Measurements from ENCODE around the gene B4GALNT3. TPM values are rescaled to one million over a fixed set of nuclear protein-coding genes. Genes with fewer than 3 reads are reported as not detected.

The B4GALNT3 gene
- total RNA-seq, 2 donors from 2014 or later: 1.3 to 3.7 TPM

DNA sequence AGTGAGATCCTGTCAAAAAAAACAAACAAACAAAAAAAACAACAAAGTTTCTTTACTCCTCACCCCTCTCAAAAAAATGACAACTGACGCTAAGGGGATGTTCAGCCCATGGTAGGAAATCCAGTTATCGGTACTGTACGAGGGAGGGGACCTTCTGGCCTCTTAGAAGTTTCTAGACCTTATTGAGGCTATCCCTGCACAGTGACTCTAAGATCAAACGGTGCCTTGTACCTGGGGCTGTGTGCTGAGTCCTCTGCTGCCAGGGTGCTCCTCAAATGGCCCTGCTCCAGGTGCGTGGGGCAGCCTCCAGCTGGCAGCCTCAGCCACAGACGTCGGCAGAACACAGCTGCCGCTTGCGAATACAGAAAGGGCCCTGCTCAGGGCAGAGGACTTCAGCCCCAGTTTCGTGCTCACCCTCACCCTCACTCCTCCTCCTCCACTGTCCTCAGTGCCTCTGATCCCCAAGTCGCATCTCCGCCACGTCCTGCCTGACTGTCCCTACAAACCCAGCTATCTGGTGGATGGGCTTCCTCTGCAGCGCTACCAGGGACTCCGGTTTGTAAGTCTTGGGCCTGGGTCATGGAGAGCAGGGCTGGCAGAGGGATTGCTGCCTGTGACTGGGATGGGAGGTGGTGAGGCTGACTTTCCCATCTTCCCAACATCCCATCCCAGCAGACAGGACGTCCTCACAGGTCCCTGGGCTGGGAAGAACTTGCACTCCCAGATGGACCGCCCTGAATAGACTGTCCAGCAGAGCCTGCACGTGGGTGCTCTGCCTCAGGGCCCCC lies 90.9 kb downstream of the B4GALNT3 start:
- Mint-ChIP-seq H3K27ac (no peak overlapping the region), H3K27me3 (ENCODE audit: low read depth) (peaks cover 7% of the 10 kb centered on the region), H3K36me3 (ENCODE audit: insufficient read depth in 2 of 2) (no peaks in the 10 kb centered on the region), H3K4me1 (ENCODE audit: low read depth) (peaks cover 31% of the 10 kb centered on the region), H3K4me3 (no peak overlapping the region), H3K9me3 (no peaks in the 10 kb centered on the region)
- no peak for DNase-seq
- no peak for ATAC-seq (replicated peaks in 1 of 2)

DNA sequence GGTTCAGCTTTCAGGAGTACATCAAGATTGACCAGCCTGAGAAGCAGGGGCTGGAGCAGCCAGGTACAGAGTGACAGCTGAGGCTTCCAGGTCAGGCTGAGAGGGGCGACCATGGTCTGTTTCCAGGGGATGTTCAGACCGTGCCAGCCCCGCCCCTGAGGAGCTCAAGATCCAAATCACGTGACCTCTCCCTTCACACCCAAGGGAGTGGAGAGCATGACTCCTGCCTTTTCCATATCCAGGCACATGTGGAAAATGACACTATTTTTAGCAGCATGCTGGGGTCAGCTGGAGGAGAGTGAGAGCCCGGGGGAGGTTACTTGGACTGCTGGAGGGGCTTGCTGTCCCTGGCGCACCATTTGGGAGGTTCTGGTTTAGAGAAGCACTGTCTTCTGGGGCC lies 92.7 kb downstream of the B4GALNT3 start:
- H3K36me3 Mint-ChIP-seq (ENCODE audit: insufficient read depth in 2 of 2): no peaks in the 10 kb centered on the region
- peak overlapping the region in 1 of 2 donors; percentile 4 for H3K4me3 Mint-ChIP-seq
- H3K9me3 Mint-ChIP-seq: no peaks in the 10 kb centered on the region
- ATAC-seq (replicated peaks in 1 of 2) (no peak), DNase-seq (no peak)
- peaks cover 31% of the 10 kb centered on the region for H3K4me1 Mint-ChIP-seq (ENCODE audit: low read depth)
- H3K27me3 Mint-ChIP-seq (ENCODE audit: low read depth): no peaks in the 10 kb centered on the region
- H3K27ac Mint-ChIP-seq: no peak overlapping the region

DNA sequence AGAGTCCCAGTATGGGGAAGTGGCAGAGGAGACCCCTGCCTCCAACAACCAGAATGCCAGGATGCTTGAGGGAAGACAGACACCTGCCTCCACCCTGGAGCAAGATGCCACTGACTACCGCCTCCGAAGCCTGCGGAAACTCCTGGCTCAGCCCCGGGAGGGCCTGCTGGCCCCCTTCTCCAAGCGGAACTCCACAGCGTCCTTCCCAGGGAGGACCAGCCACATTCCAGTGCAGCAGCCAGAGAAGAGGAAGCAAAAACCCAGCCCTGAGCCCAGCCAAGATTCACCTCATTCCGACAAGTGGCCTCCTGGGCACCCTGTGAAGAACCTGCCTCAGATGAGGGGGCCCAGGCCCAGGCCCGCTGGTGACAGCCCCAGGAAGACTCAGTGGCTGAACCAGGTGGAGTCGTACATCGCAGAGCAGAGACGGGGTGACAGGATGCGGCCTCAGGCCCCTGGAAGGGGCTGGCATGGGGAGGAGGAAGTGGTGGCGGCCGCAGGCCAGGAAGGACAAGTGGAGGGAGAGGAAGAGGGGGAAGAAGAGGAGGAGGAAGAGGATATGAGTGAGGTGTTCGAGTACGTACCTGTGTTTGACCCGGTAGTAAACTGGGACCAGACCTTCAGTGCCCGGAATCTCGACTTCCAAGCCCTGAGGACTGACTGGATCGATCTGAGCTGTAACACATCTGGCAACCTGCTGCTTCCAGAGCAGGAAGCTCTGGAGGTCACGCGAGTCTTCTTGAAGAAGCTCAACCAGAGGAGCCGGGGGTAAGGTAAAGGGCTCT lies 93.7 kb downstream of the B4GALNT3 start:
- Mint-ChIP-seq H3K27me3 (ENCODE audit: low read depth) (no peaks in the 10 kb centered on the region), H3K4me3 (peak overlapping the region; percentile 29 to 87), H3K9me3 (no peaks in the 10 kb centered on the region), H3K4me1 (ENCODE audit: low read depth) (peaks cover 31% of the 10 kb centered on the region), H3K36me3 (ENCODE audit: insufficient read depth in 2 of 2) (no peaks in the 10 kb centered on the region), H3K27ac (peak overlapping the region; percentile 81)
- DNase-seq: peak in 1 of 2 donors; percentile 66
- ATAC-seq (replicated peaks in 1 of 2): peak; percentile 35 to 87

- H3K4me3 Mint-ChIP-seq: peak overlapping the region in 1 of 2 donors; percentile 87
These were observed 94.2 kb downstream of the B4GALNT3 start for GRCh38 chr12:554001-554285.

GRCh38 chr12:556498-556897 lies 96.8 kb downstream of the B4GALNT3 start:
- no peaks in the 10 kb centered on the region for H3K36me3 Mint-ChIP-seq (ENCODE audit: insufficient read depth in 2 of 2)
- peaks cover 30% of the 10 kb centered on the region for H3K4me1 Mint-ChIP-seq (ENCODE audit: low read depth)
- DNase-seq (no peak), ATAC-seq (replicated peaks in 1 of 2) (no peak)
- H3K27me3 Mint-ChIP-seq (ENCODE audit: low read depth): no peaks in the 10 kb centered on the region
- H3K9me3 Mint-ChIP-seq: no peaks in the 10 kb centered on the region
- no peak overlapping the region for H3K27ac Mint-ChIP-seq
- no peak overlapping the region for H3K4me3 Mint-ChIP-seq

More at GRCh38 chr12:554001-554285, 94.2 kb downstream of the B4GALNT3 start:
- no peaks in the 10 kb centered on the region for H3K27me3 Mint-ChIP-seq (ENCODE audit: low read depth)
- peak overlapping the region; percentile 81 for H3K27ac Mint-ChIP-seq
- H3K9me3 Mint-ChIP-seq: no peaks in the 10 kb centered on the region
- H3K36me3 Mint-ChIP-seq (ENCODE audit: insufficient read depth in 2 of 2): no peaks in the 10 kb centered on the region
- no peak for ATAC-seq (replicated peaks in 1 of 2)
- DNase-seq: no peak
- peaks cover 31% of the 10 kb centered on the region for H3K4me1 Mint-ChIP-seq (ENCODE audit: low read depth)

DNA sequence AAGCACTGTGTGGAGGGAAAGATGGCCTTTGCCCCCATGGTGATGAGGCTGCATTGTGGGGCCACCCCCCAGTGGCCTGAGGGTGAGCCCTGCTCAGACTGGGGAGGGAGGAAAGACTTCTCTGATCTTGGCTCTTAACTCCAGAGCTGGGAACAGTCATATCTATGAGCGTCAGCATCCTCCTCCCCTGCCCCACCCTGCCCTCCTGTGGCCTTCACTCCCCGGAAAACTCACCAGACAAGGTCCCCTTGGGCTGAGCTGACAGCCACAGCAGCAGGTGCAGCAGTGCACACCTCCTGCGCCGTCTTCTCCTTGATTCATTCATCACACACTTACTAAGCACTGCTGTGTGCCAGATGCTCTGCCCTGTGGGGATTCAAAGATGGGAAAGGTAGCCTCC lies 98.8 kb downstream of the B4GALNT3 start:
- no peaks in the 10 kb centered on the region for H3K9me3 Mint-ChIP-seq
- no peaks in the 10 kb centered on the region for H3K36me3 Mint-ChIP-seq (ENCODE audit: insufficient read depth in 2 of 2)
- H3K4me3 Mint-ChIP-seq: no peak overlapping the region
- no peaks in the 10 kb centered on the region for H3K27me3 Mint-ChIP-seq (ENCODE audit: low read depth)
- DNase-seq (no peak), ATAC-seq (replicated peaks in 1 of 2) (no peak)
- peaks cover 28% of the 10 kb centered on the region for H3K4me1 Mint-ChIP-seq (ENCODE audit: low read depth)
- no peak overlapping the region for H3K27ac Mint-ChIP-seq

DNA sequence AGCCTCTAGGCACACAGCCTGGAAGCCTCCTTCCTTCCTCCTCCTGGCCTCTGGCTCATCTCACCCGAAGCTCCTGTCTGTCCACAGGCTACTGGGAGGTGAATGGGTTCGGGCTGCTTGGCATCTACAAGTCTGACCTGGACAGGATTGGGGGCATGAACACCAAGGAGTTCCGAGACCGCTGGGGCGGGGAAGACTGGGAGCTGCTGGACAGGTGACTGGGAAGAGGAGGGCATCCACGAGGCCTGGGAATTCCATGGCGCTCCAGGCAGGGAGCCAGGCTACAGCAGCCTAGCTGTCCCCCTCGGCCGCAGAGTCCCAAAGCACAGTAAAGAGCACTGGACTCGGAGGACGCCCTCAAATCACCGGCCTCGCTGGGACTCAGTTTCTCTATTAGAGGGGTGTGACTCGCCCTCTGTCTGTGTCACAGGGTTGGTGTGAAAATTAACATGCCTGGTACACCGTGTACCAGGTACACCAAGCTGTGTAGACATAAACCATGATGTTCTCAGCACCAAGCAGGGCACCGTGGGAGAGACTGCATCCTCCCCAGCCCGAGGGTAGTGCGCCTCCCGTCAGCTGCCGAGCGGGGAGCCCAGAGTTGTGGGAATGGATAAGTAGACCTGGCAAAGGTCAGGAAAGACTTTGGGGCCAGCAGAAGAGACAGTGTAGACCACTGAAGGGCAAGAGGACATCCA lies 99.6 kb downstream of the B4GALNT3 start:
- no peaks in the 10 kb centered on the region for H3K9me3 Mint-ChIP-seq
- H3K4me3 Mint-ChIP-seq: no peak overlapping the region
- no peaks in the 10 kb centered on the region for H3K27me3 Mint-ChIP-seq (ENCODE audit: low read depth)
- peaks cover 30% of the 10 kb centered on the region for H3K4me1 Mint-ChIP-seq (ENCODE audit: low read depth)
- H3K27ac Mint-ChIP-seq: no peak overlapping the region
- no peak for DNase-seq
- ATAC-seq (replicated peaks in 1 of 2): no peak
- no peaks in the 10 kb centered on the region for H3K36me3 Mint-ChIP-seq (ENCODE audit: insufficient read depth in 2 of 2)

DNA sequence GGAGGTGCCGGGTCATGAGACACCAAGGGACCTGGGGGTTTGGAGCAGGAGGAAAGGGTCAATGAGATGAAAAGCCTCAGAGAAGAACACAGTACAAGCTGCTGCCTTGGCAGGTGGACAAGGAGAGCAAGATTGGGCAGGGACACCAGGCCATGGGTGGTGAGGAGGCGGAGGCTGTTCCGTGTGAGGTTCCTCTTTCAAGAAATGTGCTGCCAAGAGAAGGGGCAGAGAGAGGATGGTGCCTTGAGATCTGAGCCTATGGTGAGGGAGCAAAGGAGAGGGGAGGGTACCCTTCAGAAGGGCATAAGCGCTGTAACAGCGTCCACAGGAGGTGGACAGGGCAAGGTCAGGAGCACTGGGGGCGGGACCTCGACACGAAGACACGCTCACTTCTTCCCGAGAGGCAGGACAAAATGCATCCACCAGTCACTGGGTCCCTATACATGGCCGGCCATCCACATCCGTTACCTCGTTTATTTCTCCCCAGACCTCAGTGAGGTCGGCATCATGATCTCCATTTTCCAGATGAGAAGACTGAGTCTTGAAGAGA lies 100.2 kb downstream of the B4GALNT3 start:
- Mint-ChIP-seq H3K36me3 (ENCODE audit: insufficient read depth in 2 of 2) (no peaks in the 10 kb centered on the region), H3K27ac (no peak overlapping the region), H3K27me3 (ENCODE audit: low read depth) (no peaks in the 10 kb centered on the region), H3K9me3 (no peaks in the 10 kb centered on the region), H3K4me3 (no peak overlapping the region), H3K4me1 (ENCODE audit: low read depth) (peaks cover 36% of the 10 kb centered on the region)
- DNase-seq (no peak), ATAC-seq (replicated peaks in 1 of 2) (no peak)

- DNase-seq (no peak), ATAC-seq (replicated peaks in 1 of 2) (peak in 1 of 2 donors; percentile 42)
- no peaks in the 10 kb centered on the region for H3K9me3 Mint-ChIP-seq
- H3K4me3 Mint-ChIP-seq: no peak overlapping the region
- H3K4me1 Mint-ChIP-seq (ENCODE audit: low read depth): peaks cover 45% of the 10 kb centered on the region
- H3K27ac Mint-ChIP-seq: no peak overlapping the region
- no peaks in the 10 kb centered on the region for H3K27me3 Mint-ChIP-seq (ENCODE audit: low read depth)
- H3K36me3 Mint-ChIP-seq (ENCODE audit: insufficient read depth in 2 of 2): no peaks in the 10 kb centered on the region
These were observed 101.1 kb downstream of the B4GALNT3 start for GRCh38 chr12:560691-561390.

DNA sequence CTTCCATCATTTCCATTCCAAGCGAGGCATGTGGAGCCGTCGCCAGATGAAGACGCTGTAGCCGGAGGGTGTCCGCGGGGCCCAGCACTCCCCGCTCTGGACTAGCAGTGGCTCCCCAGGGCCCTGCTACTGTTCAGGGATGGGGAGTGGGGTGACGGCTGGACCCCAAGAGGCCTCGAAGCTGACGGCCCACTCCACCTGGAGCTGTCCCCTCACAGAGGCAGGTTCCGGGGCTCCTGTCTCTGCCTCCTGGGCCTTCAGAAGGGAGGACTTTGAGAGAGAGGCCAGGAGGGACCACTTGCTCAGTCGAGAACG lies 101.6 kb downstream of the B4GALNT3 start:
- Mint-ChIP-seq H3K4me1 (ENCODE audit: low read depth) (peaks cover 50% of the 10 kb centered on the region), H3K36me3 (ENCODE audit: insufficient read depth in 2 of 2) (no peaks in the 10 kb centered on the region), H3K4me3 (no peak overlapping the region), H3K9me3 (no peaks in the 10 kb centered on the region), H3K27ac (no peak overlapping the region), H3K27me3 (ENCODE audit: low read depth) (no peaks in the 10 kb centered on the region)
- DNase-seq (no peak), ATAC-seq (replicated peaks in 1 of 2) (no peak)

GRCh38 chr12:561908-562593 lies 102.3 kb downstream of the B4GALNT3 start:
- peaks cover 50% of the 10 kb centered on the region for H3K4me1 Mint-ChIP-seq (ENCODE audit: low read depth)
- H3K4me3 Mint-ChIP-seq: peak overlapping the region in 1 of 2 donors; percentile 5

GRCh38 chr12:562634-563033 lies 102.9 kb downstream of the B4GALNT3 start:
- Mint-ChIP-seq H3K36me3 (ENCODE audit: insufficient read depth in 2 of 2) (no peaks in the 10 kb centered on the region), H3K4me1 (ENCODE audit: low read depth) (peaks cover 50% of the 10 kb centered on the region), H3K27ac (no peak overlapping the region), H3K9me3 (no peaks in the 10 kb centered on the region), H3K4me3 (peak overlapping the region in 1 of 2 donors; percentile 62), H3K27me3 (ENCODE audit: low read depth) (no peaks in the 10 kb centered on the region)
- DNase-seq (no peak), ATAC-seq (replicated peaks in 1 of 2) (no peak)

More at GRCh38 chr12:561908-562593, 102.3 kb downstream of the B4GALNT3 start:
- ATAC-seq (replicated peaks in 1 of 2) (no peak), DNase-seq (no peak)
- no peaks in the 10 kb centered on the region for H3K9me3 Mint-ChIP-seq
- H3K27ac Mint-ChIP-seq: peak overlapping the region; percentile 82
- H3K27me3 Mint-ChIP-seq (ENCODE audit: low read depth): no peaks in the 10 kb centered on the region
- H3K36me3 Mint-ChIP-seq (ENCODE audit: insufficient read depth in 2 of 2): no peaks in the 10 kb centered on the region

Data from activated T-cell treated with anti-CD3 and anti-CD28 coated beads, Interleukin-2, amount 50 U/mL, for 72 hours (primary cell).